A673 (cell line): ENCODE results near the gene TP53I11. TPM values are rescaled to one million over a fixed set of nuclear protein-coding genes. Genes with fewer than 3 reads are reported as not detected.

ENCODE experiments used
- BruUV-seq: library from RNA; stranded (reverse); fragments of 400-500 nt; replicated peaks from 2 replicates; lab custom pipeline; 2021; lab: Mats Ljungman, UMichigan
- CTCF ChIA-PET: fragments of 300-600 bp; sonication (Branson Sonifier 250); formaldehyde crosslinking; loops from one replicate; lab custom pipeline; 2022; ENCODE audit warnings: antibody characterized with exemption; lab: Charles Lee
- POLR2A ChIA-PET: fragments of 300-600 bp; sonication (Branson Sonifier 250); formaldehyde crosslinking; loops from one replicate; lab custom pipeline; 2022; ENCODE audit warnings: antibody characterized with exemption; ENCODE audit not compliant: low non-redundant PET; lab: Charles Lee
- DNase-seq: peaks from one replicate; pipeline ENCODE4 v3.0.0-alpha.2; 2015; ENCODE audit warnings: low spot score
- H3K27ac ChIP-seq: fragments of 200-600 bp; sonication (generic); 2 replicates; pipeline ENCODE4 v1.5.1; 2016; ENCODE audit warnings: mixed run types, low read depth, mild to moderate bottlenecking, mixed read lengths, antibody characterized with exemption, low read length; ENCODE audit not compliant: poor library complexity, severe bottlenecking
- H3K27me3 ChIP-seq: fragments of 200-600 bp; sonication (generic); replicated peaks from 2 replicates; pipeline ENCODE4 v1.6.1; 2017; ENCODE audit warnings: mixed run types, low read depth, mild to moderate bottlenecking, mixed read lengths, antibody characterized with exemption, low read length; ENCODE audit not compliant: insufficient read depth, poor library complexity
- H3K36me3 ChIP-seq: fragments of 200-600 bp; sonication (generic); 2 replicates; pipeline ENCODE4 v1.6.1; 2016; ENCODE audit warnings: mixed run types, mild to moderate bottlenecking, mixed read lengths, antibody characterized with exemption, low read length; ENCODE audit not compliant: insufficient read depth, poor library complexity, severe bottlenecking
- H3K4me1 ChIP-seq: fragments of 200-600 bp; sonication (generic); 2 replicates; pipeline ENCODE4 v1.6.1; 2017; ENCODE audit warnings: mixed run types, mild to moderate bottlenecking, mixed read lengths, antibody characterized with exemption, low read length; ENCODE audit not compliant: insufficient read depth, poor library complexity, severe bottlenecking
- H3K4me3 ChIP-seq: fragments of 200-600 bp; sonication (generic); 2 replicates; pipeline ENCODE4 v1.5.1; 2016; ENCODE audit warnings: low read depth, mixed run types, mild to moderate bottlenecking, mixed read lengths, low read length; ENCODE audit not compliant: poor library complexity, severe bottlenecking
- H3K9me3 ChIP-seq: fragments of 200-600 bp; sonication (generic); 2 replicates; pipeline ENCODE4 v1.6.1; 2016; ENCODE audit warnings: mixed run types, low read depth, mild to moderate bottlenecking, mixed read lengths, antibody characterized with exemption, low read length; ENCODE audit not compliant: poor library complexity, severe bottlenecking
- CTCF ChIP-seq: fragments of 300-800, 200-600 bp; sonication (generic); conservative IDR thresholded peaks from 2 replicates; pipeline ENCODE4 v1.5.1; 2017; ENCODE audit warnings: low read depth, mild to moderate bottlenecking, antibody characterized with exemption, low read length, moderate library complexity, mixed read lengths
- EZH2 ChIP-seq: fragments of 200-600 bp; sonication (generic); IDR thresholded peaks from 2 replicates; pipeline ENCODE4 v1.6.1; 2017; ENCODE audit warnings: borderline replicate concordance, low read depth, mild to moderate bottlenecking, mixed read lengths, antibody characterized with exemption, low read length; ENCODE audit not compliant: poor library complexity, severe bottlenecking
- intact Hi-C: fragments of 100-400 bp; cut with micrococcal nuclease; formaldehyde crosslinking; loops from one replicate; pipeline ENCODE4 v1.10.0; 2022; ENCODE audit not compliant: unreplicated experiment
- total RNA-seq: library from RNA; stranded (reverse); gene quantifications from 2 replicates; pipeline ENCODE4 v1.2.3, GENCODE V29; 2021

The TP53I11 gene
- total RNA-seq, 1 experiment from 2014 or later: 52.0 TPM

GRCh38 chr11:44946263-44946662, 4.4 kb downstream of the TP53I11 start:
- ChIA-PET POLR2A (interaction anchor here (0.6 kb wide), 1 partner anchor 122 kb away, joined by 4 read pairs; no protein-coding TSS in a partner anchor), CTCF (interaction anchor here (0.8 to 1.4 kb wide), 3 partner anchors 10 to 164 kb away, joined by 3 to 5 read pairs (median 5); no protein-coding TSS in a partner anchor)
- no peaks in the 10 kb centered on the region for H3K27me3 ChIP-seq
- DNase-seq: no peak
- no TSS peak for BruUV-seq
- H3K9me3 ChIP-seq: no peaks in the 10 kb centered on the region
- no peaks in the 10 kb centered on the region for H3K36me3 ChIP-seq
- intact Hi-C loops: no loop called here
- peaks cover 9% of the 10 kb centered on the region for H3K4me1 ChIP-seq
- H3K27ac ChIP-seq: no peak overlapping the region
- TF ChIP-seq CTCF (no peak), EZH2 (no peak)
- no peak overlapping the region for H3K4me3 ChIP-seq

GRCh38 chr11:44945666-44946065, 5.0 kb downstream of the TP53I11 start:
- no TSS peak for BruUV-seq
- no peak overlapping the region for H3K27ac ChIP-seq

GRCh38 chr11:44944853-44945235, 5.8 kb downstream of the TP53I11 start:
- Histone ChIP-seq H3K36me3 (no peaks in the 10 kb centered on the region), H3K27me3 (no peaks in the 10 kb centered on the region), H3K9me3 (no peaks in the 10 kb centered on the region), H3K4me1 (no peaks in the 10 kb centered on the region), H3K27ac (no peak overlapping the region), H3K4me3 (no peak overlapping the region)
- TF ChIP-seq CTCF (no peak), EZH2 (no peak)
- no peak for DNase-seq
- ChIA-PET POLR2A (no interaction called here), CTCF (interaction anchor here (0.9 kb wide), 1 partner anchor 15 kb away, joined by 3 read pairs; no protein-coding TSS in a partner anchor)
- no TSS peak for BruUV-seq
- intact Hi-C loops: no loop called here

More at GRCh38 chr11:44945666-44946065, 5.0 kb downstream of the TP53I11 start:
- intact Hi-C loops: no loop called here
- Histone ChIP-seq H3K4me1 (peaks cover 6% of the 10 kb centered on the region), H3K9me3 (no peaks in the 10 kb centered on the region), H3K4me3 (no peak overlapping the region), H3K27me3 (no peaks in the 10 kb centered on the region), H3K36me3 (no peaks in the 10 kb centered on the region)
- TF ChIP-seq EZH2: no peak
- TF ChIP-seq CTCF: no peak
- ChIA-PET POLR2A (interaction anchor here (0.6 kb wide), 1 partner anchor 122 kb away, joined by 4 read pairs; no protein-coding TSS in a partner anchor), CTCF (interaction anchor here (0.7 to 1.4 kb wide), 3 partner anchors 16 to 169 kb away, joined by 3 to 5 read pairs (median 3); no protein-coding TSS in a partner anchor)
- DNase-seq: no peak
